ENCODE results near the gene TRMT112. TPM values are rescaled to one million over a fixed set of nuclear protein-coding genes. Genes with fewer than 3 reads are reported as not detected.

Gene TRMT112
- total RNA-seq, 3 donors from 2014 or later: 206 to 266 (median 262) TPM

DNA sequence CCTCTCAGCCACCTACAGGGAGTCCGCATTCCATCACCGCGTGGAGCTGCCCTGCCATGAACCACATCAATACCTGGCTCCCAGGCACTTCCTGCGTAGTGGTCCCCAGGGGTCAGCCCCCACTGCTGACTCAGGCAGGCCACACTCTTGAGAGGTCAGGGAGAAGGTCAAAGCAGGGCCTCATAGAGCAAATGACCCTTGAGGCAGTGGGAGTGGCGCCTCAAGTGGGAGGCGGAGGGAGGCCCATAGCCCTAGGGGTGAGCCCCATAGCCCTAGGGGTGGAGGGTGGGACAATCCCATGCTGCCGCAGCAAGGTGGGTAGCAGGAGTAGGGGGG, 5.5 kb upstream of the TRMT112 start:
- Histone ChIP-seq H3K4me1 (peaks cover 0 to 9% of the 10 kb centered on the region in 2 donors), H3K36me3 (no peaks in the 10 kb centered on the region), H3K9me3 (no peaks in the 10 kb centered on the region), H3K27ac (peak overlapping the region; percentile 73 to 98), H3K4me3 (no peak overlapping the region), H3K27me3 (no peaks in the 10 kb centered on the region)
- no peak for DNase-seq (ENCODE audit: low spot score in 2 of 2)
- no peak for TF ChIP-seq POLR2AphosphoS5 (IDR thresholded peaks at IDR 0.05)
- TF ChIP-seq, protein P1, sequence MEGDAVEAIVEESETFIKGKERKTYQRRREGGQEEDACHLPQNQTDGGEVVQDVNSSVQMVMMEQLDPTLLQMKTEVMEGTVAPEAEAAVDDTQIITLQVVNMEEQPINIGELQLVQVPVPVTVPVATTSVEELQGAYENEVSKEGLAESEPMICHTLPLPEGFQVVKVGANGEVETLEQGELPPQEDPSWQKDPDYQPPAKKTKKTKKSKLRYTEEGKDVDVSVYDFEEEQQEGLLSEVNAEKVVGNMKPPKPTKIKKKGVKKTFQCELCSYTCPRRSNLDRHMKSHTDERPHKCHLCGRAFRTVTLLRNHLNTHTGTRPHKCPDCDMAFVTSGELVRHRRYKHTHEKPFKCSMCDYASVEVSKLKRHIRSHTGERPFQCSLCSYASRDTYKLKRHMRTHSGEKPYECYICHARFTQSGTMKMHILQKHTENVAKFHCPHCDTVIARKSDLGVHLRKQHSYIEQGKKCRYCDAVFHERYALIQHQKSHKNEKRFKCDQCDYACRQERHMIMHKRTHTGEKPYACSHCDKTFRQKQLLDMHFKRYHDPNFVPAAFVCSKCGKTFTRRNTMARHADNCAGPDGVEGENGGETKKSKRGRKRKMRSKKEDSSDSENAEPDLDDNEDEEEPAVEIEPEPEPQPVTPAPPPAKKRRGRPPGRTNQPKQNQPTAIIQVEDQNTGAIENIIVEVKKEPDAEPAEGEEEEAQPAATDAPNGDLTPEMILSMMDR (IDR thresholded peaks at IDR 0.05): no peak
- TF ChIP-seq POLR2A (IDR thresholded peaks at IDR 0.05): no peak
- intact Hi-C loops (cut with DNase I; ENCODE audit: low total_unique reads): no loop called here

DNA sequence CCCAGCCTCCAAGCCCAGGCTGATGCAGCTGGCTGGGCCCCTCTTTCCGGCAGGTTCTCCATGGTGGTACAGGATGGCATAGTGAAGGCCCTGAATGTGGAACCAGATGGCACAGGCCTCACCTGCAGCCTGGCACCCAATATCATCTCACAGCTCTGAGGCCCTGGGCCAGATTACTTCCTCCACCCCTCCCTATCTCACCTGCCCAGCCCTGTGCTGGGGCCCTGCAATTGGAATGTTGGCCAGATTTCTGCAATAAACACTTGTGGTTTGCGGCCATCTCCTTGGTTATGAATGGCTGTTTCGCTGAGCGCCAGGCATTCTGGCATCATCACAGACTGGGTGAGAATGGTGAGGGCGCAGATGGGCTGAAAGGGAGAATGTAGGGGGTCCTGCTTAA, 4.2 kb upstream of the TRMT112 start:
- intact Hi-C loops (cut with DNase I; ENCODE audit: low total_unique reads): no loop called here
- peaks cover 0 to 13% of the 10 kb centered on the region in 2 donors for H3K4me1 ChIP-seq
- H3K9me3 ChIP-seq: no peaks in the 10 kb centered on the region
- H3K4me3 ChIP-seq: no peak overlapping the region
- no peaks in the 10 kb centered on the region for H3K36me3 ChIP-seq
- DNase-seq (ENCODE audit: low spot score in 2 of 2): peak in 1 of 2 donors; percentile 92
- peak overlapping the region; percentile 81 to 98 for H3K27ac ChIP-seq
- TF ChIP-seq POLR2A (IDR thresholded peaks at IDR 0.05) (no peak), POLR2AphosphoS5 (IDR thresholded peaks at IDR 0.05) (peak in 2 of 3 donors; percentile 41 to 67)
- no peaks in the 10 kb centered on the region for H3K27me3 ChIP-seq

DNA sequence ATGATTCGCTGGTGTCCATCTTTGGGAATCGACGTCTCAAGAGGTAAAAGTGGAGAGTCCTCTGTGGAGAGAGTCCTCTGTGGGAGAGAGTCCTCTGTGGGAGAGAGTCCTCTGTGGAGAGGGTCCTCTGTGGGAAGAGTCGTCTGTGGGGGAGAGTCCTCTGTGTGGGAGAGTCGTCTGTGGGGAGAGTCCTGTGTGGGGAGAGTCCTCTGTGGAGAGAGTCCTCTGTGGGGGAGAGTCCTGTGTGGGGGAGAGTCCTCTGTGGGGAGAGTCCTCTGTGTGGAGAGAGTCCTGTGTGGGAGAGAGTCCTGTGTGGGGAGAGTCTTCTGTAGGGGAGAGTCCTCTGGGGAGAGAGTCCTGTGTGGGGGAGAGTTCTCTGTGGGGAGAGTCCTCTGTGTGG, 3.7 kb upstream of the TRMT112 start:
- intact Hi-C loops (cut with DNase I; ENCODE audit: low total_unique reads): no loop called here
- H3K4me1 ChIP-seq: peaks cover 0 to 14% of the 10 kb centered on the region in 2 donors
- TF ChIP-seq POLR2AphosphoS5 (IDR thresholded peaks at IDR 0.05) (no peak), POLR2A (IDR thresholded peaks at IDR 0.05) (no peak)
- TF ChIP-seq, protein P1 (IDR thresholded peaks at IDR 0.05): no peak
- H3K36me3 ChIP-seq: no peaks in the 10 kb centered on the region
- H3K4me3 ChIP-seq: no peak overlapping the region
- peak overlapping the region; percentile 81 to 98 for H3K27ac ChIP-seq
- H3K9me3 ChIP-seq: no peaks in the 10 kb centered on the region
- H3K27me3 ChIP-seq: no peaks in the 10 kb centered on the region
- DNase-seq (ENCODE audit: low spot score in 2 of 2): no peak

DNA sequence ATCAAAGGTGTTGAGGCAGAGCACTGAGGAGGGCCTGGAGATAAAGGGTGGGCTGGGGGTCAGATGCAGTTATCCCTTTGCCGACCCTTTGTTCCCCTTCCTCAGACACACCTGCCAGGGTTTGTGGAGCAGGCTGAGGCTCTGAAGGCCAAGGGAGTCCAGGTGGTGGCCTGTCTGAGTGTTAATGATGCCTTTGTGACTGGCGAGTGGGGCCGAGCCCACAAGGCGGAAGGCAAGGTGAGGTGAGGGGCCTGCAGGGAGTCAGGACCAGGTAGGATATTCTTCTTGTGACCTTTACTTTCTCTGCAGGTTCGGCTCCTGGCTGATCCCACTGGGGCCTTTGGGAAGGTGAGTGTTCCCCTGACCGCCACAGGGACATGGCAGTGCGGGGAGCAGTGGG, 3.2 kb upstream of the TRMT112 start:
- H3K36me3 ChIP-seq: no peaks in the 10 kb centered on the region
- intact Hi-C loops (cut with DNase I; ENCODE audit: low total_unique reads): no loop called here

DNA sequence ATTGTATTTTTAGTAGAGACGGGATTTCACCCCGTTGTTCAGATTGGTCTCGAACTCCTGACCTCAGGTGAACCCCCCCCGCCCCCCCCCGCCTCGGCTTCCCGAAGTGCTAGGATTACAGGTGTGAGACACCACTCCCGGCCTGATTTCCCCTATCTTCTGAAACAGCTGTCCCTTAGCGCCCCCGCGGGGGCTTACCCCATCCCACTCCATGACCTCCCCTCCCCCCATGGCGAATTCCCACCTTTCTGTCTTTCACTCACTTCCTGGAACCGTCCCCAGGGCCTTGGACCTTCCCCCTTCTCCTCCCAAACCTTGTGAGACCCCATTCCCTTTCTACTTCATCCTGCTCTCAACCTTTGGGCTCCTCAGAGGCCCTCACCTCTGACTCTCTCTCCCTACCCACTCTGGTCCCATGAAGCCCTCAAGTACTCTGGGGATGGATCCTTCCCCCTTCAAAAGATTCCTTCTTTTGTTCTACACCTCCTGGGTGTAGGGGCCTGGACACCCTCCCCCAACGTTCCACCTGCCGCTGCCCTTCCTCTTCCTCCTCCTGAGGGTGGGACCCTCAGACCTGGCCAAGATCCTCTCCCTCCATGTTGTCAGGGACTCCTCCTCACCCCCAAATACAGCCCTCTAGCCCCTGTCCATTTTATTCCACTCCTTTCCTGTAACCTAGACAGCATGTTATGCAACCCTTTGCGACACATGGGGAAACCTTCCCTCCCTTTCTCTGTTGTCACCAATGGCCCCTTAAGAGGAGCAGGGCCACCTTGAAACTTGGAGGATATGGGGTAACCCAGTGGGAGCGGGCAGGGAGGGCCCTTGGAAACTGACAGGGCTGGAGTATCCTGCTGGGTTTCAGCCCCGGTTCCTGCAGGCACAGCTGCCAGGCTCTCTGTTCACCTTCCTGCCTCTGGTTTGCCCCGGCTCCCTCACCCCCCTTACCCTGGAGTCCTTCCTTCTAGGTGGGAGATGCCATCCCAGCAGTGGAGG, 1.7 kb upstream of the TRMT112 start:
- H3K4me1 ChIP-seq: peaks cover 0 to 14% of the 10 kb centered on the region in 2 donors
- DNase-seq (ENCODE audit: low spot score in 2 of 2): no peak
- no peaks in the 10 kb centered on the region for H3K9me3 ChIP-seq
- peak overlapping the region; percentile 78 to 97 (median 95) for H3K4me3 ChIP-seq
- H3K27me3 ChIP-seq: no peaks in the 10 kb centered on the region
- peak overlapping the region; percentile 98 to 99 for H3K27ac ChIP-seq
- intact Hi-C loops (cut with DNase I; ENCODE audit: low total_unique reads): no loop called here
- TF ChIP-seq, protein P1 (IDR thresholded peaks at IDR 0.05): no peak
- no peak for TF ChIP-seq POLR2A (IDR thresholded peaks at IDR 0.05)
- TF ChIP-seq POLR2AphosphoS5 (IDR thresholded peaks at IDR 0.05): no peak
- no peaks in the 10 kb centered on the region for H3K36me3 ChIP-seq

More for the DNA sequence above, 3.2 kb upstream of the TRMT112 start:
- H3K4me3 ChIP-seq: no peak overlapping the region
- TF ChIP-seq, protein P1 (IDR thresholded peaks at IDR 0.05): no peak
- TF ChIP-seq POLR2A (IDR thresholded peaks at IDR 0.05): no peak
- no peak for TF ChIP-seq POLR2AphosphoS5 (IDR thresholded peaks at IDR 0.05)
- H3K4me1 ChIP-seq: peaks cover 0 to 14% of the 10 kb centered on the region in 2 donors
- H3K27me3 ChIP-seq: no peaks in the 10 kb centered on the region
- no peaks in the 10 kb centered on the region for H3K9me3 ChIP-seq
- peak overlapping the region; percentile 81 to 98 for H3K27ac ChIP-seq
- DNase-seq (ENCODE audit: low spot score in 2 of 2): no peak
